ENCODE measurements around the gene RAMACL.

Gene RAMACL

DNA sequence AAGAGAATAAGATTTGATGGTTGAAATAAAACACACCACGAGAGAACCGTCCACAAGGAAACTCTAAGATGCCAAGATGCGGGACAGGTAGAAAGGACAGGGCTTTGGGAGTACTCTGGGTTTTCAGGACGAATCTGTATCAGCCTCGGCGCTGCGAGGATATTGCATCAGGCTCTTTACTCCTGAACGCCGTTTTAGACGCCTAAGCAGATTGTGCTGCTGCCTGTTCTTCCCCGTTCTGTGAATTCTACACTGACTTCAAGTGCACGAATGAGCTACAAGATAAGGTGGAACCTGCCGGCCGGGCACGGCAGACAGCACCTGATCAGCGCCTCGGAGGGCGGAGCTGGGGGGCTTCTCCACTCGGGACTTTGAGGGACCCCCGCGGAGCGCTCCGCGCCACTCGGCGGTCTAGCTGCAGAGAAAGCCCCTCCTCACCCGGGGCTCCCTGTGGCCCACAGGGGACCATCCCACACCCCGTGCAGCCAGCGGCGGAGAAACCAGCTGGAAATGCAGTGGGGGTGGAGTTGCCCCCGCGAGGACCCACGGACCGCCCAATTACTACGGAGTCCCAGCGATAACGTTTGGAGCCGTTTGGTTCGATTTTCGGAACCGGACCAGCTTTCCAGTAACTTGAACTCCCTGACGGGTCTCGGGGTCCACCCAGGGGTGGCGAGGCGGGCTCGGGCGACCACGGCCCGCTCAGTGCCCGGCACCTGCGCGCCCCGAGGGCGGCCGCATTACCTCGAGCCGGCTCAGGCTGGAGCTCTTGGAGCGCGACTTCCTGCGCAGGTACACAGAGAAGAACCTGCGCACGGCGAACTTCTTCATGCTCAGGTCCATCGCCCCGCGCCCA is 39.9 kb upstream of the RAMACL start:
- Histone ChIP-seq H3K4me1 (ENCODE audit: control insufficient read depth in 1 of 2, insufficient read depth in 2 of 2, low read length in 2 of 2) (peaks cover 6 to 9% of the 10 kb centered on the region in 2 donors), H3K4me3 (ENCODE audit: low read depth in 1 of 2, low read length in 2 of 2) (peak overlapping the region; percentile 71 to 86), H3K9me3 (ENCODE audit: control insufficient read depth in 1 of 2, low read length in 2 of 2) (no peaks in the 10 kb centered on the region), H3K27me3 (ENCODE audit: low read depth, low read length) (no peaks in the 10 kb centered on the region), H3K27ac (ENCODE audit: low read length) (peak overlapping the region; percentile 56), H3K36me3 (ENCODE audit: control insufficient read depth in 1 of 2, insufficient read depth in 2 of 2, low read length in 2 of 2) (no peaks in the 10 kb centered on the region)

DNA sequence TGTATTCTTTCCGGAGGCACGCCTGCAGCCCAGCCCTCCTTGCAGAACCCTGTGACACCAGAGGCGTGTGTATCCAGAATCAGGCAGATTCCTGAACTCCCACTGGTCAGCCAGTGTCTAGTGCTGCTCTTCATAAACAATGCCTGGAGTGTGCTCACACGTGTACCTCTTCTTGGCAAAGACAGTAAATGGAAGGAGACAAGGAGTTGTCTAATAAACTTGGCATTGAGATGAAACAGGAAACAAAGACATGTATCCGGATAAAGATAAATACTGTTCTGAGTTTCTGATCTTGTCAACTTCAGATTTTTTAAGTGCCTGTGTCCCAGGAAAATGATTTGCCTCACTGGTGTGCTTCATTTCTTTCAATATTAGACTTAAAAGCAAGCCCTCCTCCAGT is 38.9 kb upstream of the RAMACL start:
- Histone ChIP-seq H3K36me3 (ENCODE audit: control insufficient read depth in 1 of 2, insufficient read depth in 2 of 2, low read length in 2 of 2) (no peaks in the 10 kb centered on the region), H3K27me3 (ENCODE audit: low read depth, low read length) (no peaks in the 10 kb centered on the region), H3K4me1 (ENCODE audit: control insufficient read depth in 1 of 2, insufficient read depth in 2 of 2, low read length in 2 of 2) (peaks cover 9 to 17% of the 10 kb centered on the region in 2 donors), H3K9me3 (ENCODE audit: control insufficient read depth in 1 of 2, low read length in 2 of 2) (no peaks in the 10 kb centered on the region), H3K27ac (ENCODE audit: low read length) (peak overlapping the region; percentile 56), H3K4me3 (ENCODE audit: low read depth in 1 of 2, low read length in 2 of 2) (peak overlapping the region; percentile 71 to 86)

DNA sequence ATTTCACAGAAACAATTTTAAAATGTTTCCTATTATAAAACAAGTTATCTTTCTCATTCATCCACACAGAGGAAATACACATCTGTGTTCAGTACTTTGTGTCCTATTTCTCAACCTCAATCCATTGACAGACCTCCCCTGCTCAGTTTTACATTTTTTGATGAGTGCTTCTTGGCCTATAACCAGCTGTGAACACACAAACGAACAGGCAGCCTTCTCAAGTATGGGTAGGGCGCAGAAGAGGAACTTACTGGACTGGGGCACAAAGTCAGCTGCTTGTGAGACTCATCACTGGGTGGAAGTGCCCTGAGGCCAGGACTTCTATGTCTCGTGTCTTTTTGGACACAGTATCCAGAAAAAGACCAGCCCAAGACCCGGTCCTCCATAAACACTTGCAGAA is 37.8 kb upstream of the RAMACL start:
- Histone ChIP-seq H3K36me3 (ENCODE audit: control insufficient read depth in 1 of 2, insufficient read depth in 2 of 2, low read length in 2 of 2) (no peaks in the 10 kb centered on the region), H3K27ac (ENCODE audit: low read length) (no peak overlapping the region), H3K4me3 (ENCODE audit: low read depth in 1 of 2, low read length in 2 of 2) (no peak overlapping the region), H3K27me3 (ENCODE audit: low read depth, low read length) (no peaks in the 10 kb centered on the region), H3K4me1 (ENCODE audit: control insufficient read depth in 1 of 2, insufficient read depth in 2 of 2, low read length in 2 of 2) (peaks cover 11 to 28% of the 10 kb centered on the region in 2 donors), H3K9me3 (ENCODE audit: control insufficient read depth in 1 of 2, low read length in 2 of 2) (no peaks in the 10 kb centered on the region)

DNA sequence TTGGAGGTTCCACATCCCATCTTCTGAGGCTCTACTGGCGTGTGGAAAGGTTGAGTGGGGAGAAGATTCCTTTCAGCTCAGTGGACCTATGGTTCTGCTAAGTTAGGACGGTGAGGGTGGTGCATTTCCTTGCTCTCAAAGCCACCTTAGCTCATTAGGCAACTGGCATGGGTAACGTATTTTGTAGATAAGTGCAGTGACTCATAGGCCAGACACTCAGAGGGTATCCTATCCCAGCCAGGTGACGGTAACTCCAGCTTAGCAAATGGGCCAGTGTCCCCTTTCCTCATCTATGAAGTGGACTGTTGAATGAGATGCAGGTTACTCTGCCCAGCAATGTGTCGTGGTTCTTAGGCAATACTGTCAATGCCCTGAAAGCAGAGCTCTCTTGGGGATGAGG is 36.8 kb upstream of the RAMACL start:
- Histone ChIP-seq H3K9me3 (ENCODE audit: control insufficient read depth in 1 of 2, low read length in 2 of 2) (no peaks in the 10 kb centered on the region), H3K4me3 (ENCODE audit: low read depth in 1 of 2, low read length in 2 of 2) (no peak overlapping the region), H3K4me1 (ENCODE audit: control insufficient read depth in 1 of 2, insufficient read depth in 2 of 2, low read length in 2 of 2) (peaks cover 11 to 23% of the 10 kb centered on the region in 2 donors), H3K36me3 (ENCODE audit: control insufficient read depth in 1 of 2, insufficient read depth in 2 of 2, low read length in 2 of 2) (peaks cover 0 to 6% of the 10 kb centered on the region in 2 donors), H3K27ac (ENCODE audit: low read length) (no peak overlapping the region), H3K27me3 (ENCODE audit: low read depth, low read length) (no peaks in the 10 kb centered on the region)

DNA sequence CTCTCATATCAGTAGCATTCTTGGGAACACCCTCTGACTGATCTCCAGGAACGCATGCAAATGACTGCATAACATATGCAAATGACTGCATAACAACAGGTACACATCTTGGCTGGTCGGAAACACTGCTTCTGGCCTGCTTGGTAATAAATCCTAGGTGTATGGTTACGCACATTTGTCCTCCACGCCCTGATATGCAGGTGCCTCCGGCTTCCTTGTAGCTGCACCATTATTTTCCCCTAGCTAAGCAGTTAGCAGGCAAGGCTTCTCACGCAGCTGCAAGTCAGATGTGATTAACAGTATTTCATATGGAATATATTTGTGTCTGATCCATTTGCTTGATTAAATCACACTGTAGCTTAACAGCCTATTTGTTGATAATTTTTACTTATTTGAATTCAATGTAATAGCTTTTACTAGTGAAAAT is 34.6 kb upstream of the RAMACL start:
- H3K27ac ChIP-seq (ENCODE audit: low read length): no peak overlapping the region
- peaks cover 11 to 20% of the 10 kb centered on the region in 2 donors for H3K4me1 ChIP-seq (ENCODE audit: control insufficient read depth in 1 of 2, insufficient read depth in 2 of 2, low read length in 2 of 2)
- no peak overlapping the region for H3K4me3 ChIP-seq (ENCODE audit: low read depth in 1 of 2, low read length in 2 of 2)

DNA sequence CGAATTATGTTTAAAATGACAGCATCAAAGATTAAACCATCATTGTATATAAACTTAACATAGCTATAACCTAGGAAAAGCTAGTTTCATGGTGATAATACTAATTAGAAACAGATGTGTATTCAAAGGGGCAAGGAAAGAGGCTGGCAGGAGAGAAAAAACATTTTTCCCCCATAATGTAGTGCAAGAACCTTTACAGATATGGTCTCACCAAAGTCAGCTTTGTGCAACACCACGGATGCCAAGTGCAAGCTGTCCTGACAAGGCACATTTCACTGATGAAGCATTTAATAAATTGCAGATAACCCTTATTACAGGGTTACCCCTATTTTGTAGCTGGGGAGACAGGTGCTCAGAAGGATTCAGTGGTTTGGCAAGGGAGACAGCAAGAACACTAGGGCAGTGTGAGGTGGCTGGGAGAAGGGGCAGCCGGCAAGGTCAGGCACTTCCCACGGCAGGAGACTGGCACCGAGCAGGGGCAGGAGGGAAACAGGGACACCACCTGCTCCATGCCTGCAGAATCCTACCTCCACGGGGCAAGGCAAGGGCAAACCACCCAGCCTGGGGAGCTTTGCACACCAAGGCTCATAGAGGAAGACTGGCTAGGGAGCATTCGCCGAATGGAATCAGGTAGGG is 34.1 kb upstream of the RAMACL start:
- peaks cover 8 to 20% of the 10 kb centered on the region in 2 donors for H3K4me1 ChIP-seq (ENCODE audit: control insufficient read depth in 1 of 2, insufficient read depth in 2 of 2, low read length in 2 of 2)
- peaks cover 0 to 7% of the 10 kb centered on the region in 2 donors for H3K36me3 ChIP-seq (ENCODE audit: control insufficient read depth in 1 of 2, insufficient read depth in 2 of 2, low read length in 2 of 2)
- H3K4me3 ChIP-seq (ENCODE audit: low read depth in 1 of 2, low read length in 2 of 2): no peak overlapping the region
- H3K9me3 ChIP-seq (ENCODE audit: control insufficient read depth in 1 of 2, low read length in 2 of 2): no peaks in the 10 kb centered on the region
- peak overlapping the region; percentile 78 for H3K27ac ChIP-seq (ENCODE audit: low read length)
- no peaks in the 10 kb centered on the region for H3K27me3 ChIP-seq (ENCODE audit: low read depth, low read length)

More for the DNA sequence above, 34.6 kb upstream of the RAMACL start:
- no peaks in the 10 kb centered on the region for H3K27me3 ChIP-seq (ENCODE audit: low read depth, low read length)
- H3K9me3 ChIP-seq (ENCODE audit: control insufficient read depth in 1 of 2, low read length in 2 of 2): no peaks in the 10 kb centered on the region
- peaks cover 0 to 7% of the 10 kb centered on the region in 2 donors for H3K36me3 ChIP-seq (ENCODE audit: control insufficient read depth in 1 of 2, insufficient read depth in 2 of 2, low read length in 2 of 2)

DNA sequence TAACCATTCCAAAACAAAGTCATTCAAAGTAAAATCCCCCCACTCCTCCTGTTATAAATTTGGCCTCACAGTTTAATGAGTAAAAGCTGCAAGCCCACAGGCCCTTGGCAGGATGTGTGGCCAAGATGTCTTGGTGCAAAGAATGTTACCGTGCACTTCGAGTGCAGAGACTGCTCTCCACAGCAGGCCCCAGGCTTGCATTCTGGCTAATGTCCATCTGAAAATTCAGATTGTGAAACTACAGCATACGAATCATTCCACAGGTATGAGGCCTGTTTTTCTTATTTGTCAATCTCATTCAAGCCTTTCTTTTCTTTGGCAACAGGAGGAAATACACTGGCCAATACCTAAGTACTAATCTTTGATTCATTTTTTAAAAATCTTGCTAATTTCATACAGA is 33.4 kb upstream of the RAMACL start:
- no peaks in the 10 kb centered on the region for H3K27me3 ChIP-seq (ENCODE audit: low read depth, low read length)
- peaks cover 5 to 20% of the 10 kb centered on the region in 2 donors for H3K4me1 ChIP-seq (ENCODE audit: control insufficient read depth in 1 of 2, insufficient read depth in 2 of 2, low read length in 2 of 2)
- H3K36me3 ChIP-seq (ENCODE audit: control insufficient read depth in 1 of 2, insufficient read depth in 2 of 2, low read length in 2 of 2): peaks cover 0 to 7% of the 10 kb centered on the region in 2 donors
- H3K27ac ChIP-seq (ENCODE audit: low read length): peak overlapping the region; percentile 78
- H3K4me3 ChIP-seq (ENCODE audit: low read depth in 1 of 2, low read length in 2 of 2): no peak overlapping the region
- no peaks in the 10 kb centered on the region for H3K9me3 ChIP-seq (ENCODE audit: control insufficient read depth in 1 of 2, low read length in 2 of 2)

DNA sequence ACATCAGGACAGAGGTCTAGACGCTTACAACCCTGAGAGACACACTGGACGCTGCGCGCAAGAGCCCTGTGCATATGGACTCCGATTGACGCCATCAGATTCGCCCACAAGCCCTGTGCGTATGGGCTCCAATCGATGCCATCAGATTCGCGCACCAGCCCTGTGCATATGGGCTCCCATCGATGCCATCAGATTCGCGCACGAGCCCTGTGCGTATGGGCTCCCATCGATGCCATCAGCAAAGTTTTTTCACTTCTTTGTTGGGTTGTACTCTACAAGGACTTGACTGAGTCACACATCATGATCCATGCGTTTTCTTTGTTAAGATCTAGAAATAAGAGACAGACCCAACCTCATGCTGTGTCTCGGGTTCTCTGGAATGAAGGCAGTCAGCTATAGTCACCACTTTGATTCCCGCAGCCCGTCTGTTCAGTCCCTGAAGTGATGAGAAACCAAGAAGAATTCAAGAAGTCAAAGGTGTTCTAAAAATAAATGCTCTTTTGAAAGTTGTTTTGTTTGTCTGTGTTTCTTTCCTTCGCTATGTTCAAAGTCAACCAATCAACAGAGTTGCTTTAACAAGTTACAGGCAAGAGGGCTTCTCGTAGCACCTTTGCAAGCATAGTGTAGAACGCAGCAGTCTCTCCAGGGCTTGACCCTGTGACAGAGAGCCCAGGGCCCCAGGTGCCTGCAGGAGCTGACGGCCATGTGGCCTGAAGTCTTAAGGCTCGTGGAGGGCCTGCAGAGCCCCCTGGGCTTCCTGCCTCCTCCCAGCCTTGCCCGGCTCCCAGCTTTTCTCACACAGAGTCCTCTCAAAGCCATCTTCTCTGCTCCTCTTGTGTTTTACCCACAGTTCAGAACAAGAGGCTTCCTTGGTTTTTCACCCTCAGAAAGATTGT is 32.6 kb upstream of the RAMACL start:
- H3K27me3 ChIP-seq (ENCODE audit: low read depth, low read length): no peaks in the 10 kb centered on the region
- peak overlapping the region; percentile 32 for H3K27ac ChIP-seq (ENCODE audit: low read length)
- H3K4me3 ChIP-seq (ENCODE audit: low read depth in 1 of 2, low read length in 2 of 2): no peak overlapping the region
- peaks cover 0 to 7% of the 10 kb centered on the region in 2 donors for H3K36me3 ChIP-seq (ENCODE audit: control insufficient read depth in 1 of 2, insufficient read depth in 2 of 2, low read length in 2 of 2)
- peaks cover 5 to 20% of the 10 kb centered on the region in 2 donors for H3K4me1 ChIP-seq (ENCODE audit: control insufficient read depth in 1 of 2, insufficient read depth in 2 of 2, low read length in 2 of 2)
- H3K9me3 ChIP-seq (ENCODE audit: control insufficient read depth in 1 of 2, low read length in 2 of 2): no peaks in the 10 kb centered on the region

DNA sequence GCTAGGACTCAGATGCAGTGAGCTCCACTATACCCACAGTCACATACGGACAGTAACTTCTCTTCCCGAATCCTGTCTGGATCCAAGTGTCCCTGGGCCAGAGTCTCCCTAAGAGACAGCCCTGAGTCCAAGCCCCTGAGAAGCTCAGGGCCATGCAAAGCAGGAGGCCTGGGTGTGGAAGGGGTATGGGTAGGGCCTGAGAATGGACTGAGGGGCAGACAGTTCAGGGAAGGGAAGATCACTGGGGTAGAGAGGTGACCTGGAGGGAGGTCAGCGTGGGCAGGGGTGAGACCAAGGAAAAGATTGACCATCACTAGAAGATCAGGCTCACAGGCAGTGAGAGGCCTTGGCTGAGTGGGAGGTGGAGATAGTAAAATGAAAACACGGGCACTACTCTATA is 31.8 kb upstream of the RAMACL start:
- no peak overlapping the region for H3K4me3 ChIP-seq (ENCODE audit: low read depth in 1 of 2, low read length in 2 of 2)
- no peak overlapping the region for H3K27ac ChIP-seq (ENCODE audit: low read length)
- peaks cover 5 to 20% of the 10 kb centered on the region in 2 donors for H3K4me1 ChIP-seq (ENCODE audit: control insufficient read depth in 1 of 2, insufficient read depth in 2 of 2, low read length in 2 of 2)
- H3K36me3 ChIP-seq (ENCODE audit: control insufficient read depth in 1 of 2, insufficient read depth in 2 of 2, low read length in 2 of 2): peaks cover 0 to 7% of the 10 kb centered on the region in 2 donors
- no peaks in the 10 kb centered on the region for H3K9me3 ChIP-seq (ENCODE audit: control insufficient read depth in 1 of 2, low read length in 2 of 2)
- no peaks in the 10 kb centered on the region for H3K27me3 ChIP-seq (ENCODE audit: low read depth, low read length)

DNA sequence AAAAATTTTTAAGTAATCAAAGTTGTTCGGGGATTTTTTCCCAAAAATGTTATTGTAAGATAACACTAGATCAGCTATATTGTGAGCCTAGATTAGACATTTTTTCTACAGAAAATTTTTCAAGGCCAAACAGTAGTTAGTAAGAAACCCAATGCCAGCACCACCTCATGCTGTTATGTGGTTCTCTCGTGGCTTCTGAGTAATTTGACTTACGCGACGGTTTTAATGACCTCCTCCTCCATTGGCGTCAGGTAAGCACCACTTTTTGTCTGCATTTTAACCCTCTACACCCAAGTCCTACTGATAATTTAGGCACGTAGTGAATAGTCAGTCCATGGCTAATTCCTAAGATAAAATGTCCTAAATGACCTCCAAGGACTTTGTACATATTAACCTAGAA is 30.9 kb upstream of the RAMACL start:
- no peaks in the 10 kb centered on the region for H3K27me3 ChIP-seq (ENCODE audit: low read depth, low read length)
- no peak overlapping the region for H3K4me3 ChIP-seq (ENCODE audit: low read depth in 1 of 2, low read length in 2 of 2)
- H3K36me3 ChIP-seq (ENCODE audit: control insufficient read depth in 1 of 2, insufficient read depth in 2 of 2, low read length in 2 of 2): peaks cover 0 to 7% of the 10 kb centered on the region in 2 donors
- no peak overlapping the region for H3K27ac ChIP-seq (ENCODE audit: low read length)
- H3K4me1 ChIP-seq (ENCODE audit: control insufficient read depth in 1 of 2, insufficient read depth in 2 of 2, low read length in 2 of 2): peaks cover 5 to 20% of the 10 kb centered on the region in 2 donors
- H3K9me3 ChIP-seq (ENCODE audit: control insufficient read depth in 1 of 2, low read length in 2 of 2): no peaks in the 10 kb centered on the region
